Gastrocnemius medialis (tissue), 4 donors: ENCODE measurements around the gene NRG3. TPM values are rescaled to one million over a fixed set of nuclear protein-coding genes. Genes with fewer than 3 reads are reported as not detected.
A peak's percentile ranks its signal among the peaks of the same experiment; 100 is the strongest.

ENCODE experiments used
- ATAC-seq, 2 donors: fragments of 150-250 bp; one replicate each; pipeline ENCODE4 v1.9.1; 2016
- DNase-seq, 2 donors: peaks; one replicate each; pipeline ENCODE4 v3.0.0-alpha.2; 2019
- H3K27ac ChIP-seq, 4 donors: fragments of 200-600 bp; sonication (generic); 1 replicate in 1 of 4; 2 replicates in 3 of 4; pipeline ENCODE4 v1.5.1; 2016 to 2018; ENCODE audit warnings: mild to moderate bottlenecking in 2 of 4, moderate library complexity in 1 of 4
- H3K27me3 ChIP-seq, 3 donors: fragments of 200-600 bp; sonication (generic) in 2 of 3; 1 replicate in 1 of 3; 2 replicates in 2 of 3; pipeline versions ENCODE4 v1.5.1 to v1.6.0; 2016 to 2019; ENCODE audit warnings: mild to moderate bottlenecking in 1 of 3, moderate library complexity in 1 of 3
- H3K36me3 ChIP-seq, 2 donors: fragments of 200-600 bp; sonication (generic) in 1 of 2; one replicate each; pipeline ENCODE4 v1.5.1; 2017 to 2018
- H3K4me1 ChIP-seq, 2 donors: fragments of 200-600 bp; sonication (generic) in 1 of 2; one replicate each; pipeline ENCODE4 v1.5.1; 2016 to 2017; ENCODE audit warnings: mild to moderate bottlenecking in 2 of 2
- H3K4me3 ChIP-seq, 4 donors: fragments of 200-600 bp; sonication (generic) in 3 of 4; 1 replicate in 1 of 4; 2 replicates in 3 of 4; pipeline ENCODE4 v1.5.1; 2016 to 2019; ENCODE audit warnings: mild to moderate bottlenecking in 2 of 4
- H3K9me3 ChIP-seq, 3 donors: fragments of 200-600 bp; sonication (generic) in 2 of 3; 1 replicate in 1 of 3; 2 replicates in 2 of 3; pipeline ENCODE4 v1.5.1; 2016 to 2019
- CTCF ChIP-seq, 5 experiments: fragments of 450-650 bp in 3 of 5; fragments of 200-600 bp in 2 of 5; sonication (generic) in 2 of 5; IDR thresholded peaks in 4 of 5; conservative IDR thresholded peaks in 1 of 5; 1 replicate in 4 of 5; 2 replicates in 1 of 5; pipeline ENCODE4 v1.5.1; 2016 to 2019; ENCODE audit warnings: antibody characterized with exemption in 5 of 5, mild to moderate bottlenecking in 3 of 5, moderate library complexity in 3 of 5
- POLR2A ChIP-seq, 2 donors: fragments of 450-650 bp; IDR thresholded peaks; one replicate each; pipeline ENCODE4 v1.6.1; 2017; ENCODE audit warnings: antibody characterized with exemption in 2 of 2, mild to moderate bottlenecking in 2 of 2, moderate library complexity in 2 of 2
- in situ Hi-C, 4 donors: fragments of 200-750 bp; cut with MboI; loops; one replicate each; pipeline versions ENCODE4 v1.15.0 to v1.8.0; 2017; ENCODE audit warnings: low sequenced_read_pairs in 4 of 4
- intact Hi-C: fragments of 100-400 bp; cut with DNase I; formaldehyde crosslinking; loops from one replicate; pipeline ENCODE4 v1.15.1; 2023; ENCODE audit warnings: low total_unique reads
- total RNA-seq, 4 donors: library from RNA; depleted of rRNA; stranded (reverse); fragments of >200 nt; gene quantifications; one replicate each; pipeline versions ENCODE4 v1.1.0 to v1.2.3, GENCODE V29; 2016

NRG3 gene
- not detected for total RNA-seq

GRCh38 chr10:81874875-81875466 is at the start of gene NRG3:
Gene NRG3, plus strand, starts transcription at chr10:81875194.
- Histone ChIP-seq H3K4me1 (no peaks in the 10 kb centered on the region), H3K9me3 (no peaks in the 10 kb centered on the region), H3K4me3 (peak within 1 kb of the TSS in 2 of 4 donors; percentile 13 to 40), H3K36me3 (no peaks in the 10 kb centered on the region), H3K27me3 (peaks cover 43 to 61% (median 44%) of the 10 kb centered on the region in 3 donors), H3K27ac (no peak within 1 kb of the TSS)
- intact Hi-C loops: no loop called here
- TF ChIP-seq POLR2A (IDR thresholded peaks at IDR 0.05) (no peak), CTCF (IDR thresholded peaks at IDR 0.05 in 4 of 5, conservative IDR thresholded peaks at IDR 0.05 in 1 of 5) (no peak)
- in situ Hi-C loops: no loop called here
- no peak for DNase-seq
- ATAC-seq: no peak

- no peak overlapping the region for H3K27ac ChIP-seq
- ATAC-seq (no peak), DNase-seq (no peak)
- H3K36me3 ChIP-seq: no peaks in the 10 kb centered on the region
- TF ChIP-seq CTCF (IDR thresholded peaks at IDR 0.05 in 4 of 5, conservative IDR thresholded peaks at IDR 0.05 in 1 of 5) (no peak), POLR2A (IDR thresholded peaks at IDR 0.05) (no peak)
- H3K4me1 ChIP-seq: no peaks in the 10 kb centered on the region
- intact Hi-C loops (no loop called here), in situ Hi-C loops (no loop called here)
- no peaks in the 10 kb centered on the region for H3K27me3 ChIP-seq
- no peak overlapping the region for H3K4me3 ChIP-seq
- H3K9me3 ChIP-seq: no peaks in the 10 kb centered on the region
Observed at GRCh38 chr10:81828251-81828650, 46.7 kb upstream of the NRG3 start.

- Histone ChIP-seq H3K4me1 (no peaks in the 10 kb centered on the region), H3K4me3 (no peak overlapping the region), H3K9me3 (no peaks in the 10 kb centered on the region), H3K27ac (no peak overlapping the region), H3K27me3 (no peaks in the 10 kb centered on the region), H3K36me3 (no peaks in the 10 kb centered on the region)
- intact Hi-C loops (no loop called here), in situ Hi-C loops (no loop called here)
- TF ChIP-seq POLR2A (IDR thresholded peaks at IDR 0.05) (no peak), CTCF (IDR thresholded peaks at IDR 0.05 in 4 of 5, conservative IDR thresholded peaks at IDR 0.05 in 1 of 5) (no peak)
- ATAC-seq: no peak
- no peak for DNase-seq
Observed at GRCh38 chr10:81831060-81831459, 43.9 kb upstream of the NRG3 start.

- TF ChIP-seq CTCF (IDR thresholded peaks at IDR 0.05 in 4 of 5, conservative IDR thresholded peaks at IDR 0.05 in 1 of 5): no peak
- no peak for TF ChIP-seq POLR2A (IDR thresholded peaks at IDR 0.05)
Observed at GRCh38 chr10:81838950-81839349, 36.0 kb upstream of the NRG3 start.

DNA sequence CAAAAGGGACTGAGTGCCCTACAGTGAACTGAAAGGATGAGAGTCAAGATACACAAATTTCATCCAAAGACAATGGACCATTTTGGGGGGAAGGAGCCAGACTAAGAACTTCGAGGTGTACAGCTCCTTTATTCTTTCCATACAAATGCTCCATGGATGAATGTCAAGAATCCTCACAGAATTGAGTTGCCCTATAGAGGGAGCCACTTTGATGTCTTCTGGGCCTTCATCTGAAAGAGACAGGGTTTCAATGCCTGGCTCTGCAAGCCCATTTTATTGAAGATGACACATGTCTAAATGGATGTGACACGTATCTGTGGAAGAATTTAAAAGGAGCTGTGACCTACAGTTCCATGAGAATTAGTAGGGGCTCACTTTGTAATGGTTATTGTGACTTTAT is 32.0 kb upstream of the NRG3 start:
- no peaks in the 10 kb centered on the region for H3K27me3 ChIP-seq
- in situ Hi-C loops (no loop called here), intact Hi-C loops (no loop called here)
- H3K27ac ChIP-seq: no peak overlapping the region
- H3K4me3 ChIP-seq: no peak overlapping the region
- DNase-seq (no peak), ATAC-seq (no peak)
- no peaks in the 10 kb centered on the region for H3K9me3 ChIP-seq
- no peaks in the 10 kb centered on the region for H3K36me3 ChIP-seq
- TF ChIP-seq POLR2A (IDR thresholded peaks at IDR 0.05) (no peak), CTCF (IDR thresholded peaks at IDR 0.05 in 4 of 5, conservative IDR thresholded peaks at IDR 0.05 in 1 of 5) (no peak)
- no peaks in the 10 kb centered on the region for H3K4me1 ChIP-seq

More at GRCh38 chr10:81838950-81839349, 36.0 kb upstream of the NRG3 start:
- in situ Hi-C loops (no loop called here), intact Hi-C loops (no loop called here)
- DNase-seq (no peak), ATAC-seq (no peak)
- Histone ChIP-seq H3K9me3 (no peaks in the 10 kb centered on the region), H3K4me1 (no peaks in the 10 kb centered on the region), H3K36me3 (no peaks in the 10 kb centered on the region), H3K4me3 (no peak overlapping the region), H3K27ac (no peak overlapping the region), H3K27me3 (no peaks in the 10 kb centered on the region)
